HG03097 (cell line): ENCODE data around the gene SORBS1.

Source experiments
- ATAC-seq: cut with Tn5 transposase; IDR thresholded peaks from one replicate; pipeline ENCODE4 v1.9.1; 2021; ENCODE audit not compliant: unreplicated experiment, low FRiP score

The SORBS1 gene

DNA sequence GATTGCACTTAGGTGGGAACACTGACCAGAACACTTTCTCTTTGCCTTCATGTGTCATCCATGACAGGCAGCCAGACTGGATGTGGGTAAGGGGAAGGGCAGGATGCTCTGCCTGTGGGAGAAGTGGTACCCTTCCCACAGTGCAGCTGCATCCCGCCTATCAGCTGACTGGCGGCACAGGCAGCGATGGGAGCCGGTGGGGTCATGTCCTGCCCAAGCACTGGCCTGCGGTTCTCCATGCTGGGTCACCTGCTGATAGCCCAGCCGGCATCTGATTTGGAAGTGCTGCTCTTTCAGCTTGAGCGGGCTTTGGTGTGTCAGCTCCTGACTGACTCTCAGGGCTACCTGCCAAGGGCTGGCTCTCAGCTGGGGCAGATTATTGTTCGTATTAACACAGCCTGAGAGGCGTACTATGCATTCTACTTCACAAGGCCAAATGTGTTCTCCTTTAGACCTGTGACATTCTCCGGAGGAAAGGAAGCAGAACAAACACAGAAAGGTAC, 165.2 kb downstream of the SORBS1 start:
- no peak for ATAC-seq

DNA sequence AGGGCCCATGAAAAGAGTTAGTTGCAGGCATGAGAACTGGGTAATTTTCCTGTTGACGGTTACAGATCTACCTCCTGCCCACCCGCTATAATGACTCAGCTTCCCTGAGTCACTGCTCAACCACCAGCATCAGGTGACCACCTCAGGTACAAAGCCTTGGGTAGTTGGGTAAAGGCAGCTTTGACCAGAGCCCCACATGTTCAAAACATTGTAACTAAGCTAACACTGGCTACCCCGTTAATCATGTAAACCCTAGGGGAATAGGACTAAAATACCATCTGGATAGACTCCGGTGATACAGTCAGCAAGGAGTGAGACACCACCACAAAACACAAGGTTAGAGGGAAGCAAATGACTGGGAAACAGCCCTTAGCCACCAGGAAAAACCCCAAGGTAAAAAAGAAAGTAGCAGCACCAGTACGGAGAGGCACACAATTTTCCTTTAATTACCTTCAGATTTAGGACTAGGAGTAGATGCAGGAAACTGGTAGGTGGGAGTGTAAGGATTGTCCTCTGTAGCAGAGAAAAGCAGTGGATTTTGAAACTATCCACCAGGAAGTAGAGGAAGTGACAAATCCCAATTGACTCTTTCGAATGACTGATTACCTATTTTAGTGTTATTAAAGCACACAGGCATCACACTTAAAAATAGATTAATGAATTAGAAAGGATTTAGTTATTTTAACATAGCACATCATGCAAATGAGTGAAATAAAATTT, 166.8 kb downstream of the SORBS1 start:
- no peak for ATAC-seq

DNA sequence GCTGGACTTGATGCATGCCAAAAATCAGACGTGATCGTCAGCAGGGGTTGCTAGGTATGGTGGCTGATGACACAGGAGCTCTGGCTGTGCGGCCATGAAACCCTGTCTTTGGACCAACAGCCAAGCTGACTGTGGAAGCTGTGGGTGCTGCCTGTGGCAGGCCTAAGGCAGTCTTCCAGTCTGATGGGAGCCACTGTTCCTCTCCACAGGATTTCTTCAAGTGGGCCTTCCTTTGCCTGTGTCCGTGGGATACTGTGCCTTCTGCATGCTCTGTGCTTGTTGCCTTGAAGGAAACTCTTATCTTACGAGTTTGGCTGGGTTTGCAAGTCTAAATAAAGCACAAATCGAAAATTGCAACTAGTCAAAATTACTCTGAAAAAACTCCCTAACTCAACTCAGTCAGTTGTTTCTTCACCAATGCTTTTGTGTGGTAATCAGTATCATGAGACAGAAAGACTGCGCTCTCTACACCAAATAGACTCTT, 168.4 kb downstream of the SORBS1 start:
- ATAC-seq = no peak

DNA sequence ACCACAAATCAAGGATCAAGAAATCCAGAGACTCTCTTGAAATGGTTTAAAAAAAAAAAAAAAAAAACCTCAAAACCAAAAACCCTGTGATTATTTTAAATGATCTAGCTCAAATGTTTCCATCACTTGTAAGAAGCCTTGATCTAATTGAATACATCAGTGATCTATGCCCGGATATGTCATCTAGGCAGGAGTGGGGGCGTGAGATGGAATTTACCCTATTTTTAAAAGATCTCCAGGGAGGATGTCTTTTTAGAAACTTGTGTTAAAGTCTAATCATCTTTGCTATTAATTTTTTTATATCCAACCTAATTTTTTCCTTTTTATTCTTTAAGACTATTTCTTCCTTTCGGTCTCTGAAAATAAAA, 169.0 kb downstream of the SORBS1 start:
- no peak for ATAC-seq

DNA sequence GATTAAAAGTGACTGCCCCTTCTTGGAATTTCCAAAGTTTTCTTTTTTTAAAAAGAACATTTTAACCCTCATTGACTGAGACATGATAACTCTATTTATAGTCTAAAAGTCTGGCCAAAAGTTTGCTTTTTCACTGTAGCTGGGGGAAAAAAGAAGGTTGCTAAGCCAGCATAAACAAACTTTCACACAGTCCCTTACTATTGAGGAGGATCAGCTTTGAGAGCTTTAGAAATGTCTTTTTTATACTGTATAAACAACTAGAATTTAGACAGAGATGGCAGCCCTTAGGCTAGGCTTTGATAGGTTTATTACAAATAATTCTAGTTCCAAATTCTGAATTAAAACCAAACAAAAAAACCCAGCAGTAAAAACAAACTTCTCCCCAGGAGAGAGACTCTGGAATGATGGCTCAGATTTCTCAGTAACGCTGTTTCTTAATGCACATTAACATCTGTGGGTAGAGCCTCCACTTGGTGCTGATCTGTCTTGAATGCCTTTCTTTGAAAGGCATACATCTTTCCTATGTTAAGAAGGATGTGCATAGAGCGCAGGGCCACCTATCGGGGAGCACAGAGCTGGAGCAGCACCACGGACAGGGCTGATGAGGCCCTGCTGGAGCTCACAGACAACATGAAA, 169.5 kb downstream of the SORBS1 start:
- ATAC-seq = no peak

DNA sequence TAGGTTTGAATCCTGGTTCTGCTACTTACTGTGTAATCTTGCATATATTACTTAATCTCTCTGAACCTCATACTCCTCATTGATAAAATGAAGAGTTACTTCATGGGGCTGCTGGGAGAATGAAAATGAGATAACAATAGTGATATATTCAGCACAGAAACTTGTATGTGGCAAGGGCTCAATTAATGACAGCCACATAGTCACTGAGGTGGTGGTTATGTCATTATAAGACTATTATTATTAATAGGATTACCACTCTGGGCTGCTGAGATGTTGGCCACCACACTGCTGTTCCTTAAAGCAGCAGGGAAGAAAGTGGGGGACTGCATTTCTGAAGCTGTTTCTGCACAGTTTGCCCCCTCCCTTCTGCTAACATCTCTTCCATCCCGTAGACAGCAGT, 170.0 kb downstream of the SORBS1 start:
- ATAC-seq = no peak

DNA sequence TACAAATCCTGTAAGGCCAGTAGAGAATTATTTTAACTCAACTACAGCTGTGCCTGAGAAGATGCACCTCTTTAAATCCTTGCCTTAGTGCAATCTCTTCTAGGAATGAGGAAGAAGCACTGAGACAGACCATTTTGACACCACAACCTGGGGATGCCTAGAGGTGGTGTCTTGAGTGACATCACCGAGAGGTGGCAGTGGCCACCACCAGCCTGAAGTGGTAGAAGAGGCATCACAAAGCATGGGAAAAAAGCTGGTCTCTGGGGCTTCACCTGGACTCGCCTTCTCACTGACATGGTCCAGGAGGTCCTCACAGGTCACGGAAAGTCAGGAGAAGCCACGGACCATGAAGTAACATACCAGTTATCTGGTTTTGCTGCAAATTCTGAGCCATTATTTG, 171.2 kb downstream of the SORBS1 start:
- ATAC-seq = no peak

DNA sequence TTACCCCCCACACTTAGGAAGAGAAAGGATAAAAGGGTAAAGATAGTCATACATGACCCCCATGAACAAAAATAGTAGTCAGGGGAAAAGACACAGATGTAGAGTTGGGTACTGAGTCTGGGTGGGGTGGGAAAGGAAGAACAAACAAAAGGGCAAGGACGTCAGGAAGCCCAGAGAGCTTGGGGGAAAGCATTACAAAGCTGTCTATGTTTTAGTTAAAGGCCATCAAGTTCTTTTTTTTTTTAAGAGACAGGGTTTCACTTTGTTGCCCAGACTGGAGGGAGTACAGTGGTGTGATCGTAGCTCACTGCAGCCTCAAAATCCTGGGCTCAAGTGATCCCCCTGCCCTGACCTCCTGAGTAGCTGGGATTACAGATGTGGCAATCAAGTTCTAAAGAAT, 172.0 kb downstream of the SORBS1 start:
- no peak for ATAC-seq

DNA sequence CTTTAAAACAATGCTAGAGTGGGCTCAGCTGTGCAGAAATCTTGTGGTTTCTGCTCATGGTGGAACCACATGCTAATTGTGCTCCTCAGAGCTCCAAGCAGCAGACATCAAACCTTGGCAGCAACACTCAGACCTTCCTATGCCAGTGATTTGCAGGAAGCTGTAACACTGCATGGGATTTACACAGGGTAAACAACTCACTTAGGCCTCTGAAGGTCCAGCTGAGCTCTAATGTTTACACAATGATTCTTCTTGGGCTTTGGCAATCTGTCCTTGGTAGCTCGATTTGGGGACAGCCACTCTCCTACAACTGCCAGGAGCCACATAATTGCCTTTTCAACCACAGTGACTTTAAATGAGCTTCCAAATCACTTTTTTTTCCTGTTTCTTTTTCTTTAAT, 172.6 kb downstream of the SORBS1 start:
- ATAC-seq = no peak

DNA sequence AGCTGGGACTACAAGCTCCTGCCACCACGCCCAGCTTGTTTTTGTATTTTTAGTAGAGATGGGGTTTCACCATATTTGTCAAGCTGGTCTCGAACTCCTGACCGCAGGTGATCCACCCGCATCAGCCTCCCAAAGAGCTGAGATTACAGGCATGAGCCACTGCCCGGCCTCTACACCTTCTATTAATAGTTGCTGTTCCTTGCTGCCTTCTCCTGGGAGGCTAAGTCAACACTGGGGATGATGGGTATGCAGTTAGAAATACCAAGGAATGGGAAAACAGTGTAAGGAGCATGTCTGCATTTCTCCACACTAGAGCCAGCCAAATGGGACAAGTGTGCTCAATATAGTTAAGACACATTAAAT, 173.1 kb downstream of the SORBS1 start:
- no peak for ATAC-seq

DNA sequence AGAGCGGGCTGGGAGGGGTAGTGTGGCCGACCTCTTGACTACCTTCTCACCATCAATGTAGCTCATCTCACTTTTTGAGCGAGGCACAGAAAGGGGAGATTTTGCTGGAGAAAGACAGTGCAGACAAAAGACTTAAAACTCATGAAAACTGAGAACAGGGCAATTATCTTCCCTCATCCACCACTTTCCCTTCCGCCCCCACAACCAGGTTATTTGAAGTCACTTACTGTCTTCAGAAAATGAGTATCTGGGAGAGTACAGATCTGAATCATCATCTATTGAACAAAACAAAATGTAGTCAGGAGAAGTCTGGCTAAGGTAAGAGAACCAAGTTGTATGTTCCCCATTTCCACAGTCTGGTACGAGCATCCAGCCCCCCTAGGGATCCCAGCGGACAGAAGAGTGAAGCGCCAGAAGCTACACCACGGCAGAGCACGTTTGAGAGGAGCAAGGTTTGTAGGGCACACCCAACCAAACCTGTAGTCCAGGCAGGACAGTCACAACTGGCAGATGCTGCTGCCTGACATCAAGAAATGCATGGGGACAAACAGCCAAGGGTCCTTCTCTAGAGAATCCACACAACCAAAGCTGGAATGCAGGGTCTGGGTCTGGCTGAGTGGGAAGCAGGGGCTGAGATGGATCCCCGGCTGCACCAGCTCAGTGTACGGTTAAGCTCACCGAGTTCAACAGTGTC, 177.0 kb downstream of the SORBS1 start:
- ATAC-seq = no peak

DNA sequence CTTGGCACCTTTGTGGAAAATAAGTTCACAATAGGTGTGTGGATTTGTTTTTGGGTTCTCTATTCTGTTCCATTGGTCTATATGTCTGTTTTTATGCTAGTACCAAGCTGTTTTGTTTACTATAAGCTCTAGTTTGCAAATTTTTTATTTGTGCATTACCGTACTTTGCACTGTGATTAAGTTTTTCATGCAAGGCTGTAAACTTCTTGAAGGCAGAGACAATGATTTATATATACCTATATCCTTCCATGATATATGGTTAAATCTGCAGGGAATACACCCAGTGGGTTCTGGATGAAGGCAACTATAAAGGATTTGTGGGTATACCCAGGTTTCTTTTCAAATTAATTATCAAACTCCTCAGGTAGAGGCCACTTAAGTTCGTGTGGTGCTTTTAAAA, 178.6 kb downstream of the SORBS1 start:
- ATAC-seq = no peak

DNA sequence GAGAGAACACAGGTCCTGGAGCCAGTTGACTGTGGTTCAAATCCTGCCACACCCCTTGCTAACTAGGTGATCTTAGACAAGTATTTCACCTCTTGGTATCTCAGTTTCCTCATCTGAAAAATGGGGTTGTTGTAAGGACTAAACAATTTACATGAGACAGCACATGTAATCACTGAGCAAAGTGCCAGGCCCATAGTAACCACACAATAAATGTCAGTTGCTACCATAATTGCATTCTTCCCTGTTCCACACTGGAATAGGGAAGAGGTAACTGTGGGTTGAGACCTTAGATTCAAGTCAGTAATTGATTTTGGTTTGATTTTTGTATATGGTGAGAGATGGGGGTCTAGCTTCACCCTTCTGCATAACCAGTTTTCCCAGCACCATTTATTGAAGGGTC, 179.0 kb downstream of the SORBS1 start:
- no peak for ATAC-seq

DNA sequence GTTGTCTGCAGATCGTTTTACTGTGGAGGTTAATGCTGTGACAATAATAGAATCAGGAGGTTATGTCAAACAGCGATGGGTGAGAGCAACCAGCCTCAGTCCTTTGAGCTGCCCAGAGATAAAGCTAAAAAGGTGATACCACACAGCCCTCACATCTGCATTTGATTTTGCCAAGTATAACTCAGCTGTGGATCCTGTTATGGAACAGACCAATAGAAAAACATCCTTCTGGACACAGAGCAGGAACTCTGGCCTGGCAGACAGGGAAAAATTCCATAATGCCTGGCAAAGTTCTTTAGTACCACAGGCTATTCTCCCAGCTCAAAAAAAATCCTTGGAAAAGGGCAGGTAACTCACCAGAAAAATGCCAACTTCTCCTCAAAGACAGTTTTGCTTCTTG, 183.2 kb downstream of the SORBS1 start:
- no peak for ATAC-seq

DNA sequence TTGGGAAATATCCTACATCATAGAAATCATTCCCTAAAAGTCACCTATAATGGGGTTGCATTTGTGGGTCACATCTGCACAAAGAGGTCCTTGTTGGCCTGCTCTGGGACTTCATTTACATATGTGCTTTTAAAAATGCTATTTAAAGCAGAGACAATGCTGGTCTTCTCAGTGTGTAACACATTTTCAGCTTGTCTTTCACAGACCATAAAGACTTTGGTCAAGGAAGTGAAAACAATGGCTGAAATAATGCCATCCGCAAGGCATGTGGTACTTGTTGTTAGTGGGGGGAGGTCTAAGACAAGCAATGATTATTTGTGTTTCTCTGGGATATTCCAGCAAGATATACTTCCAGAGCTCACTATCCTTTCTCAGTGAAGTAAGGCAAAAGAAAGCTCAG, 185.8 kb downstream of the SORBS1 start:
- no peak for ATAC-seq

DNA sequence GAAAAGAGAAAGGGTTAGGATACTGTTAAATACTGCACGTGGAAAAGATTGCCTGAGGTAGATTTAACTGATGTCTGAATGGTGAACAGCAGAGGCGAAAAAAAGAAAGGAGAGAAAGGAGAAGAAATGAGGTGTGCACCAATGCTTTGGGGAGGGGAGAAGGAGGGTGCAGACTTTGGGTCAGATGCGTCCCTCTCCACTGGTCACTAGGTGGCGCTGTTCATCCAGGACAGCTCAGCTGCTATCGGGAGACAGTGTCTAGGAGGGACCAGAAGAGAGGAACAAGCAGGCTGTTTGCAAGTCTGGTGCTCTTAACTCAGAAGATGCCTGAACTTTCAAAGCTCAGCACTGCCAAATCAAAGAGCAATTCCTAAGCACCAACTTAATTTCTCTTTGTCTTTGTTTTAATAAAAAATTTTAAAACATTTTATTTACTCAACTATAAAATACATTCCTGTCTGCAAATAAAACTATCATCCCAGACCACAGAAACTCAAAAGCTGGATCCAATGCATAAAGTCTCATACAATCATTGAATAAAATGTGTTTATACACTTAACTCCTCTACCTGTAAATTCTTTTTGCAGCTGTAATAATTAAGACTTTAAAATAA, 186.5 kb downstream of the SORBS1 start:
- ATAC-seq = peak; percentile 73

DNA sequence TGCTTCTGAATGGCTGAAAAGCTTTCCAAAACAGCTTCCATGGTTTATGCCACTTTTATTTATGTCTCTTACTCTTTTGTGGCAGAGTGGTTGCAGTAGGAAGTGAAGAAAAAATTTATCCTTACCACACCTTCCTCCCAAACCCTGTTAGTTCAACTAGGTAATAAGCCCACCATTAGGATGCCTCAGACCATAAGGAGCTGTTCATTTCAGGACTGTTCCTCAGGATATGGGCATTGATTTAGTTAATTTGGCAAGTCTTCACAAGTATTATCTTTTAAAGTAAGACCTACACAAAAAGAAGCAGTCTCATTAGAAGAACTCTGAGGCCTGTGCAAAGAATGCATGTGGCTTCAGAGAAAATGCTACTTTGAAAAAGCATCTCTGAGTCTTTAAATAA, 187.5 kb downstream of the SORBS1 start:
- ATAC-seq = no peak

DNA sequence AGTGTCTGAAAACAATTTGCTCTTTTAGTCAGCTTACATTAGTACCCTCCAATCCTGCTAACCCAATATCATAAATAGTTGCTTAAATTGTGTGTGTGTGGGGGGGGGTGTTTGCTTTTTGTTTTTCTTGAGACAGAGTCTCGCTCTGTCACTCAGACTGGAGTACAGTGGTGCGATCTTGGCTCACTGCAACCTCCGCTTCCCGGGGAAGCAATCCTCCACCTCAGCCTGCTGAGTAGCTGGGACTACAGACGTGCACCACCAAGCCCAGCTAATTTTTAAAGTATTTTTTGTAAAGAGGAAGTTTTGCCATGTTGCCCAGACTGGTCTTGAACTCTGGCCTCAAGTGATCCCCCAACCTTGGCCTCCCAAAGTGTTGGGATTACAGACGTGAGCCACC, 196.8 kb downstream of the SORBS1 start:
- ATAC-seq = no peak

DNA sequence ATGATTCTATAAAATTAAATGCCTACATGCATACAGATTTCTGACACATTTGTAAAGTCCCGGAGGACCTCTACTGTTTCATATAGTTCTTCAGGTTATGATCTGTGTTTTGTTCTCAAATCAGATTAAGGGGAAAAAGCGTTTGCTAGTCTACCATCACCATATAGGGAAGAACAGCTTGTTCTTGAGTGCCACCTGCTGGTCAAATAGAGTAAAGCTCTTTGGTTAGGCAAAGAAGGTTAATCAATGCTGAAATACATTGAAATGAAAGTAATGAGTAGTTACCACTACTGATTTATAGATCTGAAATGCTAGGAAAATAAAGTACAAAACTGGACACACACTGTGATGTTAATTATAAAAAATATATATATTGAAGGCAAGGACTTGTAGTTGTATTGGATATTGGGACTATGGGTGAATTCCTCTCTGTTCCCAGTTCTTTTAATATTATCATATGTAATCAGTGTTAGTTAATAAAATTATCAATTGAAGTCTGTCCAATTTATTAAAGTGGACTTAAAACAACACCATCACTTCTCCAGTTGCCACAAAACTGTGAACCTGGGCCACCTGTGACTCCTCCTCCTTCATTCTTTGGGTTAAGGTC, 197.8 kb downstream of the SORBS1 start:
- ATAC-seq = peak; percentile 78

DNA sequence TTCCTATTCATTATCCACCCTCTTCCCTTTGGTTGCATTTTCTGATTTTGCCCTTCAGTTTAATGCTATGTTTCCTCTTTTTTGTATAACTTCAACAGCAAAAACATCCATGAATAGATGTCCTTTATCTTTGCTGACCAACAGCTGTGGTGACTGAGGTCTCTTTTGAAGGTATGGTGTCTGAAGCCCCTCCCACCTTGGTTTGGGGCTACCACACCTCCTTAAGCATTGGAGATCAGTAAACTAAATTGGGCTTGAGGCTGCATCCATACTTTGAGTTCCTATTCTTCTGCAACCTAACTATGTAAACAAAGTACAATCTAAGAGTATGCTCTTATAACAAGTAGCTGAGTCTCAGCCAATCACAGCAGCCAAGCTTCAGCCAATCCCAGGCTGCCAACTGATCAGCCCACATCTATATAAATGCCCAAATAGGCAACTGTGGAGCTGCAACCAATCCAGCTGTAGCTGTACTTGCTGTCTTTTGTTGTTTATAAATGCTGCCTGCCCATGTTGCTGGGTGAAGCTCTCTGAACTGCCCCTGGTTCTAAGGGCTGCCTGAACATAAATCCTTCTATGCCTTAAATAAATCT, 201.0 kb downstream of the SORBS1 start:
- ATAC-seq = no peak

DNA sequence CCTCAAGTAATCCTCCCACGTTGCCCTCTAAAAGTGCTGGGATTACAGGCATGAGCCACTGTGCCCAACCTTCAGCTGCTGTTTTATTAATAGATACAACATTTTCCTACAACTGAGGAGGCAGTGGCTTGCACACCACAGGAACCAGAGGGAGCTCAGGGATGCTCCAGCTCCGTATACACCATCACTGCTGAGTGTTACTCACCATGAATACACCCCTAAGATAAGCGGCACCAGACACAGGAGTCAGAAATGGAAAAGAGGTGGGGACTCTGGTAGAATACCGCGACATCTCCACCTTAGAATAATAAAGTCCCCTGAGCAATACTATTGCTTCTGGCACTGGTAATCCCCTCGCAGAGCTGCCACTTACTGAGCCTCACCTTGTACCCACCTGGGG, 201.7 kb downstream of the SORBS1 start:
- no peak for ATAC-seq
